ENCODE data around the gene ARID5B. TPM values are rescaled to one million over a fixed set of nuclear protein-coding genes. Genes with fewer than 3 reads are reported as not detected.

ARID5B gene
- total RNA-seq, 1 donor from 2014 or later, result 36.9 TPM

DNA sequence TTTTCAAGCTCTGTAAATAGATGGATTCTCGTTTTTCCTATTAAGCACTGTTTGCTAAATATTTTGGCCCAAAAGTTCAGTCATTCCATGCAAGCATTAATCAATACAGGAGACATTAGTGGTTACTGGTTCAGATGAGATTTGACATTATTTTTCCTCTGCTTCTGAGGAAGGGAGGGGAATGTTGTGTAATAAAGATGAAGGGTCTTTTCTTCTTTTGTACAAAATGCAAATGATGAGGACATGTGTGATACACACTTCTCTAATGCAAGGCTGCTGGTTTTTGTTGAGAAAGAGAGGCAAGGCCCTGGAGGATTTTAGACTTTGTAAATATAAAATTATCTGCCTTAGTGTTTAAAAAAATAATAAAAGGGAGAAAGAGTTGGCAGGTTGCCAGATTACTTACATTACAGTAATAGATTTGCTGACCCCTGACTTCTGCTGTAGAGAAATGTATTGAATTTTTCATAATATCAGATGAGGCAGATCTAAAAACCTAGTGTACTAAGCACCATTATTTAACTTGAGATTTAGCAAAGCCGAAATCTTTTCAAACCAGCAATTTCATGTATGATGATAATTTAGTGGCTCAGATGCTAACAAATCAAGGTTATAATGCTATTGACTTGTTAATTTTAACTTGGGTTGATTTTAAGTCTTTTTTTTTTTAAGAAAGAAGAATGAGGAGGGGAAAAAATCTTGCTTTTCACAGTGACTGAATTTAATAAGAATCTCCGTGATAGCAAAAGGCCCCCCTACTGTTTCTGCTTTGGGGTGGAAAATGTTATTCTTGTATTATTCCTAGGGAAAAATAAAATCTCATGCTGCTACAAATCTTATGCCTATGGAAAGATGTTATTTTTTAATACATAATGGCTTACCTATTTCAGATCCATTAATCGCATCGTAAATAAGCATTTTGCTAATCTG lies 180.1 kb downstream of the ARID5B start:
- no peak for DNase-seq (ENCODE audit: extremely low spot score, unreplicated experiment)
- peaks cover 20% of the 10 kb centered on the region for H3K36me3 Mint-ChIP-seq
- peak overlapping the region; percentile 79 for H3K27ac Mint-ChIP-seq
- TF ChIP-seq, protein P1, sequence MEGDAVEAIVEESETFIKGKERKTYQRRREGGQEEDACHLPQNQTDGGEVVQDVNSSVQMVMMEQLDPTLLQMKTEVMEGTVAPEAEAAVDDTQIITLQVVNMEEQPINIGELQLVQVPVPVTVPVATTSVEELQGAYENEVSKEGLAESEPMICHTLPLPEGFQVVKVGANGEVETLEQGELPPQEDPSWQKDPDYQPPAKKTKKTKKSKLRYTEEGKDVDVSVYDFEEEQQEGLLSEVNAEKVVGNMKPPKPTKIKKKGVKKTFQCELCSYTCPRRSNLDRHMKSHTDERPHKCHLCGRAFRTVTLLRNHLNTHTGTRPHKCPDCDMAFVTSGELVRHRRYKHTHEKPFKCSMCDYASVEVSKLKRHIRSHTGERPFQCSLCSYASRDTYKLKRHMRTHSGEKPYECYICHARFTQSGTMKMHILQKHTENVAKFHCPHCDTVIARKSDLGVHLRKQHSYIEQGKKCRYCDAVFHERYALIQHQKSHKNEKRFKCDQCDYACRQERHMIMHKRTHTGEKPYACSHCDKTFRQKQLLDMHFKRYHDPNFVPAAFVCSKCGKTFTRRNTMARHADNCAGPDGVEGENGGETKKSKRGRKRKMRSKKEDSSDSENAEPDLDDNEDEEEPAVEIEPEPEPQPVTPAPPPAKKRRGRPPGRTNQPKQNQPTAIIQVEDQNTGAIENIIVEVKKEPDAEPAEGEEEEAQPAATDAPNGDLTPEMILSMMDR (conservative IDR thresholded peaks at IDR 0.05), result no peak
- H3K4me1 Mint-ChIP-seq (ENCODE audit: unreplicated experiment), result peaks cover 50% of the 10 kb centered on the region
- H3K27me3 Mint-ChIP-seq, result no peaks in the 10 kb centered on the region
- no peaks in the 10 kb centered on the region for H3K9me3 Mint-ChIP-seq
- H3K4me3 Mint-ChIP-seq, result peak overlapping the region; percentile 21

DNA sequence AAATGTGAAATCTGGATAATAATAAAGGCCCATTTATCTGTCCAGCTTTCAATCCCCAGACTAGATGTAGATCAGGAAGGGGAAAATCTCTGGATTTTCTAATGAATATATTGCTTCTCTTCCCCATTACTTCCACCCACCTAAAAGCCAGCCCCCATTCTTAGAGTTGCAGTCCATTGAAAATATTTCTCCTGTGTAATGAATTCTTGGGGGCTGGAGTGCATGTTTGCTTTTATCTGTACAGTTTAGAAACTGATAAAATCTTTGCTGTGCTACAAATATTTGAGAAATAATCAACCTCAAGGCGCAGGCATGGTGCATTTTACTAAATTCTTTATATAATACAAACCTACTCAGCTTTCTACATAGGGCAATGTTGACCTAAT lies 180.8 kb downstream of the ARID5B start:
- DNase-seq (ENCODE audit: extremely low spot score, unreplicated experiment), result no peak
- Mint-ChIP-seq H3K27ac (peak overlapping the region; percentile 79), H3K9me3 (no peaks in the 10 kb centered on the region), H3K4me1 (ENCODE audit: unreplicated experiment) (peaks cover 44% of the 10 kb centered on the region), H3K27me3 (no peaks in the 10 kb centered on the region), H3K4me3 (peak overlapping the region; percentile 27), H3K36me3 (peaks cover 15% of the 10 kb centered on the region)
- TF ChIP-seq, protein P1 (conservative IDR thresholded peaks at IDR 0.05), result no peak

DNA sequence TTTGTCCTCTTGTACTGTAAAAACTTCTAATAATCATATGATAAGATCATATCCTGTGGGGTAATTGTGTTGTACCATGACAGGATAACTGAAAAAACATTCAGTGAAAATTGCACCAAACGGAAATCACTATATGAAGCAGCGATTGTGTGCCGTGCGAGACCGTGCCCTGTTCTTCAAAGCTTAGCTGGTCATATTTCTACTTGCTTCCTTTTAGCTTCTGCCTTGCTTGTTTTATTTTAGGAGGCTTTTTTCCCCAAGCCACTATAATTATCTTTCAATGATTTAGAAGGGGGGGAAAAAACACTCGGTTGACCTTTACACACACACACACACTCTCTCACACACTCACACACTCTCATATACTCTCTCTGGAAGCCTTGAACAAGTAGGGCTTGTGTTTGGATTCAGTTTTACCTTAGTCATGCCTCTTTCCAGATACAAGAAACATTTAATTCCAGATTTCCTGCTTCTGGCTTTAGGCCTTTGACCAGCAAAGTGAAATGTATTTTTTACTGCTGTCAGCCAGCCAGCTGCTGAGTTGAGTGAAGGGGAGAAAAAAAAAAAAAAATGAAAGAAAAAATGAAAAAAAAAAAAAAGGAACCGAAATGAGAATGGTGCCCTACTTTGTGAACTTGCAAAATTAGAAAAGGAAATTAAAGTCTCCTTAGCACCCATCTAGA lies 181.4 kb downstream of the ARID5B start:
- Mint-ChIP-seq H3K4me1 (ENCODE audit: unreplicated experiment) (peaks cover 39% of the 10 kb centered on the region), H3K27me3 (no peaks in the 10 kb centered on the region), H3K9me3 (no peaks in the 10 kb centered on the region), H3K27ac (peak overlapping the region; percentile 79), H3K4me3 (peak overlapping the region; percentile 27), H3K36me3 (peaks cover 16% of the 10 kb centered on the region)
- no peak for DNase-seq (ENCODE audit: extremely low spot score, unreplicated experiment)
- TF ChIP-seq, protein P1 (conservative IDR thresholded peaks at IDR 0.05), result no peak

DNA sequence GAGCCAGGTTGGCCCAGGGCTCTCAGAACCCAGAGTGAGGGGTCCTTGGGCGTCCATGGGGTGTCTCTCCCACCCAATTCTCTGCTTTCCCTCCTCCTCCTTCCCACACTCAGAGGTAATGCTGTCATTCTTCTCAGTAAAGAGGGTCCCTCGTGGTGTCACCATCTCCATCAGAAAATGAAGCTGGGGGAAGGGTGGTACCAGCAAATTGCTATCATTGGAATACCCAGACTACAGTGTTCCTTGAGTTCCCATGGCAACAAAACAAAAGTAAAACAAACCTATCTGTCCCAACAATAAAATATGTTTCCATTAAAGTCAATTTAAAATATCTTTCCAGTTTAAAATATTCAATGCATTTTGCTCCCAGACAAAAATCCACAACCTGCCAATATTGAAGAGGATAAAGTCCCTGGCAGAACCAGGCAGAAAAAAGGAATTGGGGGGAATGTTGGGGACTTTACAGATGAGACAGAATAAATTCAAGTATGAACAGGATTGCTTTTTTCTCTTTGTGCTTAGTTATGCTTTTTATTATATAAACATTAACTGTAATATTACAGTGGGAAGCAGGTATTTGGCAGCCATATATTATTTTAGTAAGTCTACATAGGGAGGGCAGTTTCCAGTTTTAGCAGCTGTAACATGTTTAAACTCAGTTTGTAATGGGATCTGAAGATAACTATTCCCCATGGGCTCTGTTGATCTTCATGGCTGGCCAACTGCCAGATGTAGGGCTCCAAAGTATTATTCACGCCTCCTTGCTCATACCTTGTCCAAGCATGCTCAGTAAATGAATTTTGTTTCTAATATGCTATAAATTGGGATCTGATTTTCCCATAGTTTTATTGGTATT lies 182.1 kb downstream of the ARID5B start:
- H3K9me3 Mint-ChIP-seq, result no peaks in the 10 kb centered on the region
- H3K36me3 Mint-ChIP-seq, result peaks cover 23% of the 10 kb centered on the region
- peaks cover 42% of the 10 kb centered on the region for H3K4me1 Mint-ChIP-seq (ENCODE audit: unreplicated experiment)
- TF ChIP-seq, protein P1 (conservative IDR thresholded peaks at IDR 0.05), result no peak
- peak overlapping the region; percentile 79 for H3K27ac Mint-ChIP-seq
- H3K4me3 Mint-ChIP-seq, result peak overlapping the region; percentile 6
- no peak for DNase-seq (ENCODE audit: extremely low spot score, unreplicated experiment)
- no peaks in the 10 kb centered on the region for H3K27me3 Mint-ChIP-seq

DNA sequence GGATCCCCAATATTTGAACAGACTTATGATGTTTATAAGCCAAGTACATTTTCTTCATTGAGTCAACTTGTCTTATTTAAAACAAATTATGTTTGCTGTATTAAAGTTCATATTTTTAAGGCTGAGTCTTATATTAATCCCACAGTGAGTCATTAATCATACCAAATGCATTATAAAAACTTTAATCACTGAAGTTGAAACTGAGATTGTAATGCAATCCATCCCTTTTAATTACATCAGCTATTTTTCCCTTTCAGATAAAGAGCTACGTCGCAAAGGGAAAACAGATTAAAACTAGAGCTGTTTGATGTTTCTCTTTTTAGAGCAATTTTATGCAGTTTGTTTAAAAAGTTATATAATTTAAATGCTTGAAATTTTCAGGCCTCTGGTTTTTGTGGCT lies 183.0 kb downstream of the ARID5B start:
- Mint-ChIP-seq H3K9me3 (no peaks in the 10 kb centered on the region), H3K4me1 (ENCODE audit: unreplicated experiment) (peaks cover 46% of the 10 kb centered on the region), H3K27me3 (no peaks in the 10 kb centered on the region), H3K4me3 (no peak overlapping the region), H3K27ac (no peak overlapping the region), H3K36me3 (peaks cover 26% of the 10 kb centered on the region)
- TF ChIP-seq, protein P1 (conservative IDR thresholded peaks at IDR 0.05), result no peak
- no peak for DNase-seq (ENCODE audit: extremely low spot score, unreplicated experiment)
